ENCODE results near the gene PSPC1. TPM values are rescaled to one million over a fixed set of nuclear protein-coding genes. Genes with fewer than 3 reads are reported as not detected.
"Not testable (repeated sequence)": the region's sequence is repeated elsewhere in the genome, so short reads cannot be mapped to it uniquely, and the experiment has no call there.

Gene PSPC1
- total RNA-seq, 1 donor from 2014 or later = 41.5 TPM

DNA sequence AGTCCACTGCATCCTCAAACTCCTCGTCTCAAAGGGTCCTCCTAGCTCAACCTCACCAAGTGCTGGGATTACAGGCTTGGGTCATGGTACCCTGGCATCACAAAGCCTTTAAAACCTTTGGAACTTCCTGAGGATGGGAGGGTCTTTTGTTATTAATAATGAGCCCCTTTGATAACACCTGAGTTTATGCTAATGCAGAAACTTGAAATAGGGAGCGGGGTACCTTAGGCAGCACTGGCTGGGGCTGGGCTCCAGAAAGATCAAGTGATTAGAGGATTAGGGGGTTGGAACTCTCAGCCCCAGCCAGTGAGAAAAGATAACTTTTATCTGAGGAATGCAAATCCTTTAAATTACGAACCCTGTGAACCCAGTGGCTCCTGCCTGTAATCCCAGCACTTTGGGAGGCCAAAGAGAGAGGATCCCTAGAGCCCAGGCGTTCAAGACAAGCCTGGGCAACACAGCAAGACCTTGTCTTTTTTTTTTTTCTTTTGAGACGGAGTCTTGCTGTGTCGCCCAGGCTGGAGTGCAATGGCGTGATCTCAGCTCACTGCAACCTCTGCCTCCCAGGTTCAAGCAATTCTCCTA lies 9.3 kb upstream of the PSPC1 start:
- TF ChIP-seq, protein P1, sequence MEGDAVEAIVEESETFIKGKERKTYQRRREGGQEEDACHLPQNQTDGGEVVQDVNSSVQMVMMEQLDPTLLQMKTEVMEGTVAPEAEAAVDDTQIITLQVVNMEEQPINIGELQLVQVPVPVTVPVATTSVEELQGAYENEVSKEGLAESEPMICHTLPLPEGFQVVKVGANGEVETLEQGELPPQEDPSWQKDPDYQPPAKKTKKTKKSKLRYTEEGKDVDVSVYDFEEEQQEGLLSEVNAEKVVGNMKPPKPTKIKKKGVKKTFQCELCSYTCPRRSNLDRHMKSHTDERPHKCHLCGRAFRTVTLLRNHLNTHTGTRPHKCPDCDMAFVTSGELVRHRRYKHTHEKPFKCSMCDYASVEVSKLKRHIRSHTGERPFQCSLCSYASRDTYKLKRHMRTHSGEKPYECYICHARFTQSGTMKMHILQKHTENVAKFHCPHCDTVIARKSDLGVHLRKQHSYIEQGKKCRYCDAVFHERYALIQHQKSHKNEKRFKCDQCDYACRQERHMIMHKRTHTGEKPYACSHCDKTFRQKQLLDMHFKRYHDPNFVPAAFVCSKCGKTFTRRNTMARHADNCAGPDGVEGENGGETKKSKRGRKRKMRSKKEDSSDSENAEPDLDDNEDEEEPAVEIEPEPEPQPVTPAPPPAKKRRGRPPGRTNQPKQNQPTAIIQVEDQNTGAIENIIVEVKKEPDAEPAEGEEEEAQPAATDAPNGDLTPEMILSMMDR (IDR thresholded peaks at IDR 0.05) = no peak
- intact Hi-C loops (cut with DNase I) = no loop called here
- H3K4me1 ChIP-seq = no peaks in the 10 kb centered on the region
- ATAC-seq (no peak), DNase-seq (no peak)
- H3K27ac ChIP-seq = no peak overlapping the region
- no peak overlapping the region for H3K4me3 ChIP-seq
- H3K9me3 ChIP-seq = no peaks in the 10 kb centered on the region
- no peaks in the 10 kb centered on the region for H3K27me3 ChIP-seq
- H3K36me3 ChIP-seq = no peaks in the 10 kb centered on the region

DNA sequence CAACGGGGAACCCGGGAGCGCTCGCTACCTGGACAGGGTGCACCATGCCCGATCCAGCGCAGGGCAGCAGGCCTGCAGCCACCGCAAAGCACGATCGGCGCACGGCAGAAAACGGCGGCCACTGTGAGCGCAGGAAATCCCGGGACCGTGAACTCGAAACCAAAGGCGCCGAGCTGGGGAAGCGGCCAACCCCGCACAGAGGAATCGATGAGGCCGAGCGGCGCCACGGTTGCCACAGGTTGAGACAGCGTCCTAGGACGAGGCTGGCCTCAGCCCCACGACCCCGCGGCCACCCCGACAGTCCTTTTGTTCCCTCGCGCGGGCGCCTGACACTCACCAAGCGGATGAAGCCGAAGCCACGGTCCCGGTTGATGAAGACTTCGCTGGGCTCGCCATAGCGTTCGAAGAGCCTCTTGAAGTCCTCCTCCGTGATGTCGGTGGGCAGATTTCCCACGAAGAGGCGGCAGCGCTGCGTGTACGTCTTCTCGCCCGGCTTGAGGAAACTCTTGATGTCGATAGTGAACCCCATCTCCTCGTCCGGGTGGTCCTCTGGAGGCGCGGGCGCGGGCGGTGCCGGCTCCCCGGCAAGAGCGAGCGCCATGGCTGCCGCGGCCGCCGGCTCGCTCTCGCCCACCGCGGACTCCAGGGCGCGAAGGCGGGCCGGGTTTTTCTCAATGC lies 557 bp downstream of the PSPC1 start:
- H3K9me3 ChIP-seq = no peaks in the 10 kb centered on the region
- TF ChIP-seq, protein P1 (IDR thresholded peaks at IDR 0.05) = no peak
- H3K27ac ChIP-seq = peak overlapping the region; percentile 99
- peak; percentile 79 for ATAC-seq
- no peaks in the 10 kb centered on the region for H3K36me3 ChIP-seq
- peak; percentile 83 for DNase-seq
- no peaks in the 10 kb centered on the region for H3K27me3 ChIP-seq
- H3K4me3 ChIP-seq = peak overlapping the region; percentile 93
- intact Hi-C loops (cut with DNase I) = no loop called here
- no peaks in the 10 kb centered on the region for H3K4me1 ChIP-seq

DNA sequence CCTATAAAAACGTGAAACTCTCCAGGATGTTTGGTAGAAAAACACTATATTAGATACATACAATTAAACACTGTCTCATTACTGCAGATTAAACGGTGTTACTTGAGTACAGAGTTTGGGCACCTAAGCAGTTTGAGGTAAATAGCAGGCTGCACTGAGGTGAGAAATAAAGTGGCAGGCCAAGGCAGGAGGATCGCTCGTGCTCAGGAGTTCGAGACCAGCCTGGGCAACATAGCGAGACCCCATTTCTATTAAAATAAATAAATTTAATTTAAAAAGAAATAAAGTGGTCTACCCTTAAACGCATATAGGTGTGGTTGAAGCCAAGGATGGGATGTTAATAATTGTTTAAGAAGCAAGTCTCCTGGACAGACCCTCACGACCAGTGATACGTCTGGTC lies 1.2 kb downstream of the PSPC1 start:
- peak overlapping the region; percentile 99 for H3K27ac ChIP-seq
- no peak for ATAC-seq
- TF ChIP-seq, protein P1 (IDR thresholded peaks at IDR 0.05) = no peak

DNA sequence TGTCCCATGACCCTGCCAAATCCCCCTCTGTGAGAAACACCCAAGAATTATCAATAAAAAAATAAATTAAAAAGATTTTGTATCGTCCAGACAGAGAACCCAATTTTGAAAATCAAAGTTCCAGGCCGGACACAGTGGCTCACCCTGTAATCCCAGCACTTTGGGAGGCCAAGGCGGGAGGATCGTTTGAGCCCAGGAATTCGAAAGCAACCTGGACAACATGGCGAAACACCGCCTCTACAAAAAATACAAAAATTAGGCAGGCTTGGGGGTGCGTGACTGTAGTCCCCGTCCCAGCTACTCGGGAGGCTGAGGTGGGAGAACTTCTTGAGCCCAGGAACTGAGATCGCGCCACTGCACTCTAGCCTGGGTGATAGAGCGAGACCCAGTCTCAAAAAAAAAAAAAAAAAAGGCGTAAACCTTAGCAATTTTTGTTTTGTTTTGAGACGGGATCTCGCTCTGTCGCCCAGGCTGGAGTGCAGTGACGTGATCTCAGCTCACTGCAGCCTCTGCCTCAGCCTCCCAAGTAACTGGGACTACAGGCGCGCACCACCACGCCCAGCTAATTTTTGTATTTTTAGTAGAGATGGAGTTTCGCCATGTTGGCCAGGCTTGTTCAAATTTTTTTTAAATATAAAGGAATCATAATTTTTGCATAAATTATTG lies 1.9 kb downstream of the PSPC1 start:
- ATAC-seq; H3K27ac ChIP-seq; DNase-seq; intact Hi-C loops (cut with DNase I); H3K9me3 ChIP-seq; H3K27me3 ChIP-seq; H3K36me3 ChIP-seq; H3K4me1 ChIP-seq: not testable (repeated sequence)
- peak overlapping the region; percentile 93 for H3K4me3 ChIP-seq

More for the DNA sequence above, 1.2 kb downstream of the PSPC1 start:
- Histone ChIP-seq H3K4me3 (peak overlapping the region; percentile 93), H3K27me3 (no peaks in the 10 kb centered on the region), H3K4me1 (no peaks in the 10 kb centered on the region), H3K9me3 (no peaks in the 10 kb centered on the region), H3K36me3 (no peaks in the 10 kb centered on the region)
- DNase-seq = no peak
- intact Hi-C loops (cut with DNase I) = no loop called here

DNA sequence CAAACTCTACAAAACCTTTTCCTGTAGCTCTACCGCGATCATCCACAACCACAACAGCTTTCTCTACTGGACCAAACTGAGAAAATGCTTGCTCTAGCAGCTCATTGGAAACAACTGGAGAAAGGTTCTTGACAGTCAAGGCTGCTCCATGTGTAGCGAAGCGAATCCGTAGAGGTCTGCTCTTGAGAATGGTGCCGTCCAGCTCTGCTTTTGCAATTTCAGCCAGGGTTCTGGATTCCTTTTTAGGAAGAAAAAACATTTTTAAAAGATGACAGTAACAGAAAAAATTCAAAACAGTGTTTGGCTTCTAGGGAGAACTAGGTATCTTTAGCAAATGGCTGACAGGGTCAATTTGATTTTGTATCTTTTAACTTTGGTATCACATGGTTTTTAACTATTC lies 10.4 kb downstream of the PSPC1 start:
- Histone ChIP-seq H3K27me3 (no peaks in the 10 kb centered on the region), H3K4me1 (peaks cover 22% of the 10 kb centered on the region), H3K36me3 (peaks cover 52% of the 10 kb centered on the region), H3K9me3 (no peaks in the 10 kb centered on the region), H3K27ac (no peak overlapping the region), H3K4me3 (no peak overlapping the region)
- intact Hi-C loops (cut with DNase I) = no loop called here
- no peak for DNase-seq
- no peak for ATAC-seq
- TF ChIP-seq, protein P1 (IDR thresholded peaks at IDR 0.05) = no peak

DNA sequence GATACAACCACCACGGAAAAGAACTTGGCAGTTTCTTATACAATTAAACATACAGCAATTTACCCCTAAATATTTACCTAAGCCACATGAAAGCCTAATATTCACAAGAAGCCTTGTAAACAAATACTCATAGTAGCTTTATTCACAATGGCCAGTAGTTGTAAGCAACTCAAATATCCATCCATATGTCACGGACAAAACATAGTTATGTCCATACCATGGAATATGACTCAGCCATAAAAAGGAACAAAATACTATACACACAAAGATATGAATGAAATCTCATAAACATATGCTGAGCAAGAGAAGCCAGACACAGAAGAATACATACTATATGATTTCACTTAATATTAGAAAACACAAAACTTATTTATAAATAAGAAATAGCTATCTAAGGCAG lies 12.9 kb downstream of the PSPC1 start:
- Histone ChIP-seq H3K27me3 (no peaks in the 10 kb centered on the region), H3K4me1 (peaks cover 12% of the 10 kb centered on the region), H3K27ac (no peak overlapping the region), H3K9me3 (no peaks in the 10 kb centered on the region), H3K4me3 (no peak overlapping the region), H3K36me3 (peaks cover 48% of the 10 kb centered on the region)
- intact Hi-C loops (cut with DNase I) = no loop called here
- DNase-seq = no peak
- TF ChIP-seq, protein P1 (IDR thresholded peaks at IDR 0.05) = no peak
- no peak for ATAC-seq
